ENCODE data around the gene OSBPL7. TPM values are rescaled to one million over a fixed set of nuclear protein-coding genes. Genes with fewer than 3 reads are reported as not detected.

OSBPL7 gene
- total and polyA plus RNA-seq, 2 of the 4 experiments (the other 2 are of a cell fraction) = 5.2 to 14.5 TPM

- Histone ChIP-seq H3K4me2 (ENCODE audit: low read depth, low read length) (no peak overlapping the region), H3K4me1 (ENCODE audit: control insufficient read depth, insufficient read depth, low read length) (peaks cover 4% of the 10 kb centered on the region), H3K56ac (ENCODE audit: extremely low read depth, insufficient read depth, low read length) (no peak overlapping the region), H2BK20ac (ENCODE audit: low read depth, low read length) (no peak overlapping the region), H3K18ac (ENCODE audit: low read depth, low read length) (no peak overlapping the region), H3K9me3 (ENCODE audit: control insufficient read depth, insufficient read depth, low read length) (no peaks in the 10 kb centered on the region), H3K23ac (ENCODE audit: low read depth, low read length) (no peak overlapping the region), H4K8ac (ENCODE audit: low read depth in 2 of 2, low read length in 2 of 2) (no peak overlapping the region), H2BK120ac (ENCODE audit: low read depth, low read length) (no peak overlapping the region), H2AK5ac (ENCODE audit: low read depth, low read length) (no peak overlapping the region; the same call in 1 of the 2 replicates), H3K4ac (ENCODE audit: low read depth, low read length) (no peak overlapping the region), H2BK15ac (ENCODE audit: low read depth, low read length) (no peak overlapping the region), H2BK5ac (ENCODE audit: low read depth, low read length, poor library complexity, severe bottlenecking) (no peak overlapping the region), H3K9ac (ENCODE audit: low read depth, low read length) (no peak overlapping the region), H3K27me3 (ENCODE audit: control insufficient read depth, insufficient read depth, low read length) (peaks cover 46% of the 10 kb centered on the region), H3K79me1 (ENCODE audit: low read depth in 1 of 2, low read length in 2 of 2) (no peaks in the 10 kb centered on the region), H4K20me1 (ENCODE audit: insufficient read depth, low read length) (no peaks in the 10 kb centered on the region), H3K36me3 (ENCODE audit: control insufficient read depth, insufficient read depth, low read length) (no peaks in the 10 kb centered on the region), H3K27ac (ENCODE audit: insufficient read depth, low read length) (no peak overlapping the region), H4K5ac (ENCODE audit: low read depth, low read length) (no peak overlapping the region), H3K14ac (replicated peaks; ENCODE audit: low read depth, low read length) (no peak overlapping the region), H2AK9ac (replicated peaks; ENCODE audit: low read depth, low read length, poor library complexity) (no peak overlapping the region), H4K91ac (ENCODE audit: insufficient read depth, low read depth, low read length) (no peak overlapping the region), H3K4me3 (ENCODE audit: insufficient read depth, low read depth, low read length) (no peak overlapping the region), H2AFZ (replicated peaks; ENCODE audit: low read length, poor library complexity) (no peak overlapping the region), H3K9me1 (ENCODE audit: insufficient read depth, low read length) (peaks cover 3% of the 10 kb centered on the region)
- intact Hi-C loops (cut with micrococcal nuclease) = no loop called here
- DNase-seq (no peak), ATAC-seq (ENCODE audit: low read depth) (no peak)
- ChIA-PET CTCF (no interaction called here), POLR2A (ENCODE audit: unreplicated experiment) (interaction anchor here (0.6 kb wide), 1 partner anchor 30 kb away, joined by 4 read pairs; no protein-coding TSS in a partner anchor)
- no TSS peak for BruUV-seq (replicated peaks)
- dilution Hi-C loops (cut with HindIII; ENCODE audit: low sequenced_read_pairs, unreplicated experiment) = no loop called here
- TF ChIP-seq MAFK (IDR thresholded peaks at IDR 0.05; ENCODE audit: low read depth, low read length) (no peak), NFE2L2 (IDR thresholded peaks at IDR 0.05; ENCODE audit: low read depth, low read length) (no peak), CHD1 (IDR thresholded peaks at IDR 0.05; ENCODE audit: low read depth, low read length) (no peak), MXI1 (IDR thresholded peaks at IDR 0.05; ENCODE audit: borderline replicate concordance, low read depth, low read length) (no peak), SMC3 (IDR thresholded peaks at IDR 0.05; ENCODE audit: low read depth, low read length) (no peak), POLR2A (IDR thresholded peaks at IDR 0.05; ENCODE audit: low read depth, low read length) (no peak), ELK1 (IDR thresholded peaks at IDR 0.05; ENCODE audit: borderline replicate concordance, low read depth, low read length) (no peak), FOS (IDR thresholded peaks at IDR 0.05; ENCODE audit: low read depth, low read length) (no peak)
- 61% methylated on average over 6 of the region's 16 CpGs; no CpG with 5 or more reads in 1 of the 2 experiments for WGBS, 2 experiments (ENCODE audit: extremely low coverage in 2 of 2, insufficient read length in 1 of 2)
- in situ Hi-C loops (cut with MboI; ENCODE audit: low sequenced_read_pairs) = no loop called here
Measured at GRCh38 chr17:47857551-47858455, 36.2 kb upstream of the OSBPL7 start.

Measured in IMR-90 (cell line).